ENCODE data around the gene SYCP3.

The SYCP3 gene

DNA sequence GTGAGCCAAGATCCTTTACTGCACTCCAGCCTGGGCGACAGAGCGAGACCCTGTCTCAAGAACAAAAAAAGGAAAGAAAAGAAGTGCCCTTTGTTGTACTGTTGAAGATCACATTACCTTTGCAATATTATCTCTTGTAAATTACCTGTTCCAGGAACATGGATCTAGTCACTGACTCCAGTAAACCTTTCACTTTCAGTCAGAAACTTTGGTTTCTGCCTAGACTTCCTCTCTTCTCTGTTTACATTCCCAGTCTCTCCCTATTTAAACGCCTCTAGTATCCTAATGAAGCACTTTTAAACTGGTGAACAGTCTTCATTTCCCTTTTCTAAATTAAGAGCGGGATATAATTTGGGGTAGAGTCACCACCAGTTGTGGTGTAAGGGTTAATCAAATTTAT is 29.0 kb downstream of the SYCP3 start:
- no peak for DNase-seq (ENCODE audit: low read depth in 2 of 2)
- H3K4me3 ChIP-seq (replicated peaks in 1 of 2; ENCODE audit: low read depth in 2 of 2, low read length in 2 of 2): no peak overlapping the region

DNA sequence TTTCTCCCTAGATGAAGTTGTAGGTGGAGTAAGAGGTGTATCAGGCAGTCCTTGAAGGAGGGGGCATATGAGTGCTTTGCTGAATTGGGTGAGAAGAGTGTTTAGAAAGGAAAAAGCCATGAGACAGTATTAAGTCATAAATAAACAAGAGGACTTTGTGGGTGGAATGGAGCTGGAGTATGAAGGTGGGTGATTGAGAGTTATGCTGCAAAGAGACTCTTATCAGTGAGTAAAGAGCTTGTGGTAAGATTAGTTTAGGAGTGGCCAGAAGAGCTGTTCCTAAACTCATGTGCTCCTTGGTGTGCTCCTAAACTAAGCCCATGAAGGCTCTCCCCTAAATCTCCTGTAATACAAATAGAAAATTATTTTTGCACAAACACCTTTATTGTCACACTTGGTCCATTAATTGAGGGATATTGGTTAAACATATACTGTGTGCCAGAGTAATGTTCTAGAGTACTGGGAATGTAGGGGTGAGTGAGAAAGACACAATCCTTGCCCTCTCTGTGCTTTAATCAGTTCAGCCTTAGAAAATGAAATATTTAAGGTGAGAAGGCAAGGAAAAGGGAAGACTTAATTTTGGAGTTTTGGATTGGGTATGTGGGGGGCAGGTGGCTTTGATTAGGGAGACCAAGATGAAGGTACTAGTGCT is 32.0 kb downstream of the SYCP3 start:
- peak in 1 of 2 donors; percentile 5 for DNase-seq (ENCODE audit: low read depth in 2 of 2)
- H3K4me3 ChIP-seq (replicated peaks in 1 of 2; ENCODE audit: low read depth in 2 of 2, low read length in 2 of 2): no peak overlapping the region
- no peak for TF ChIP-seq CTCF (IDR thresholded peaks at IDR 0.05; ENCODE audit: low read depth, low read length)

More for the DNA sequence above, 29.0 kb downstream of the SYCP3 start:
- TF ChIP-seq CTCF (IDR thresholded peaks at IDR 0.05; ENCODE audit: low read depth, low read length): no peak

- no peak overlapping the region for H3K4me3 ChIP-seq (replicated peaks in 1 of 2; ENCODE audit: low read depth in 2 of 2, low read length in 2 of 2)
- no peak for TF ChIP-seq CTCF (IDR thresholded peaks at IDR 0.05; ENCODE audit: low read depth, low read length)
- no peak for DNase-seq (ENCODE audit: low read depth in 2 of 2)
Measured at GRCh38 chr12:101706403-101706802, 32.9 kb downstream of the SYCP3 start.

DNA sequence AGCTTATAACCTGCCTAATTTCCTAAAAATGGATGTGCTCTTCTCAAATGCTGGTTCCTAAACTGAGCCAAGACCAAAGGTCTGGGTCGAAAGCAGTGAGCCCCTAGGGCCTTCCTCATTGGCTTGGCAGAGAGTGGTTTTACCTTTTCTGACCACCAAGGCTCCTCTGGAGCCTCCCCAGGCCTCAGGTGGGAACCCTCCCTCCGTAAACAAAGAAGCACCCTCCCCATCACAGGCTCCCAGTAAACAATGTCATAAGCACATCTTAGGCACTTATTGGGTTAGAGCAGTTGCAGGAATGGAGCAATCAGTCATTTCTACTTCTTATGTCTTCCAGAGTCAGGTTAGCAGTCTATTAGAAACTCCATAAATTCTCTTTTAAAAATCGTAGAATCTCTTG is 35.8 kb downstream of the SYCP3 start:
- no peak overlapping the region for H3K4me3 ChIP-seq (replicated peaks in 1 of 2; ENCODE audit: low read depth in 2 of 2, low read length in 2 of 2)
- TF ChIP-seq CTCF (IDR thresholded peaks at IDR 0.05; ENCODE audit: low read depth, low read length): no peak
- no peak for DNase-seq (ENCODE audit: low read depth in 2 of 2)

- TF ChIP-seq CTCF (IDR thresholded peaks at IDR 0.05; ENCODE audit: low read depth, low read length): no peak
- H3K4me3 ChIP-seq (replicated peaks in 1 of 2; ENCODE audit: low read depth in 2 of 2, low read length in 2 of 2): no peak overlapping the region
Measured at GRCh38 chr12:101700299-101700820, 38.9 kb downstream of the SYCP3 start.

GRCh38 chr12:101698800-101699347 is 40.4 kb downstream of the SYCP3 start:
- peak; percentile 20 for TF ChIP-seq CTCF (IDR thresholded peaks at IDR 0.05; ENCODE audit: low read depth, low read length)
- peak in 1 of 2 donors; percentile 12 for DNase-seq (ENCODE audit: low read depth in 2 of 2)
- H3K4me3 ChIP-seq (replicated peaks in 1 of 2; ENCODE audit: low read depth in 2 of 2, low read length in 2 of 2): peak overlapping the region; percentile 73 to 82

More at GRCh38 chr12:101700299-101700820, 38.9 kb downstream of the SYCP3 start:
- no peak for DNase-seq (ENCODE audit: low read depth in 2 of 2)
